Pancreas (tissue), 10 donors: ENCODE data around the gene CLEC9A. TPM values are rescaled to one million over a fixed set of nuclear protein-coding genes. Genes with fewer than 3 reads are reported as not detected.
"Not testable (repeated sequence)": the region's sequence is repeated elsewhere in the genome, so short reads cannot be mapped to it uniquely, and the experiment has no call there.

Experiments
- ATAC-seq, 4 donors: fragments of 200-7000 bp; cut with Tn5 transposase; one replicate each; pipeline versions ENCODE4 v1.8.0 to v1.9.1; 2020; ENCODE audit warnings: mild to moderate bottlenecking in 4 of 4, moderate library complexity in 4 of 4
- DNase-seq, 6 donors: peaks; one replicate each; pipeline ENCODE4 v3.0.0-alpha.2; 2020
- FAIRE-seq: peaks from 2 replicates; lab custom pipeline; 2012; peaks lifted over from hg19 to GRCh38; lab: Jason Lieb, UNC
- H3K27ac ChIP-seq, 4 donors: fragments of 200-600 bp; sonication (generic); 1 replicate in 3 of 4; 2 replicates in 1 of 4; pipeline versions ENCODE4 v1.5.0 to v1.8.0; 2020
- H3K27me3 ChIP-seq, 4 donors: fragments of 200-600 bp; one replicate each; pipeline ENCODE4 v1.8.0; 2021
- H3K36me3 ChIP-seq, 3 donors: fragments of 200-600 bp; sonication (generic) in 1 of 3; one replicate each; pipeline versions ENCODE4 v1.5.0 to v1.8.0; 2020 to 2021
- H3K4me1 ChIP-seq, 3 donors: fragments of 200-600 bp; one replicate each; pipeline ENCODE4 v1.8.0; 2021
- H3K4me3 ChIP-seq, 4 donors: fragments of 200-600 bp; sonication (generic) in 2 of 4; one replicate each; pipeline versions ENCODE4 v1.5.0 to v1.8.0; 2020 to 2021
- H3K9me3 ChIP-seq, 4 donors: fragments of 200-600 bp; one replicate each; pipeline ENCODE4 v1.8.0; 2021
- WGBS, 2 donors: extraction: QIAGEN DNeasy Blood & Tissue Kit; methylation state at CpG; one replicate each; pipeline ENCODE4 v1.1.7; 2013; 5-methylcytosine and 5-hydroxymethylcytosine counted together
- intact Hi-C, 3 donors: fragments of 100-400 bp; cut with DNase I; formaldehyde crosslinking; loops; one replicate each; pipeline versions ENCODE4 v1.11.1 to v1.14.2; 2022
- polyA plus RNA-seq, 2 donors: library from polyadenylated mRNA; stranded (reverse); fragments of 200-250 nt; gene quantifications; one replicate each; pipeline ENCODE4 v1.2.3, GENCODE V29; 2013
- total RNA-seq, 6 donors: library from RNA; stranded (reverse); fragmentation: NEBNext Ultra II Directional in 4 of 6; extraction: Animal tissue kit (Norgen Biotek cat#: 25700) in 4 of 6; gene quantifications; one replicate each; pipeline versions ENCODE4 v1.2.1 to v1.2.4, GENCODE V29; 2021 to 2023
- TF ChIP-seq, protein P1 (sequence below), 4 donors: fragments of 200-600 bp; sonication (generic) in 3 of 4; IDR thresholded peaks; one replicate each; pipeline versions ENCODE4 v1.5.0 to v1.8.0; 2021; ENCODE audit warnings: antibody characterized with exemption in 4 of 4
- donor health status: healthy with polysubstance abuse.
- donor health status: DM: no; HTN: no; CAD: no; lungs with moderate emphysema.
- donor health status: DM: no; HTN: no; CAD: no.
- donor health status: control.
- donor health status: control.
- donor health status: Bipolar disorder and iron deficiency.
- donor health status: DM: yes; HTN: yes; CAD: no.
- donor health status: DM: no; HTN: no; CAD: no.
- donor health status: DM: no; HTN: no; CAD: no.
- donor health status: DM: yes; HTN: yes; CAD: no.

The CLEC9A gene
- total and polyA plus RNA-seq, 8 donors: 0.09 to 0.22 (median 0.18) TPM; not detected in 5

GRCh38 chr12:10025236-10025635 is 5.2 kb upstream of the CLEC9A start:
- TF ChIP-seq, protein P1, sequence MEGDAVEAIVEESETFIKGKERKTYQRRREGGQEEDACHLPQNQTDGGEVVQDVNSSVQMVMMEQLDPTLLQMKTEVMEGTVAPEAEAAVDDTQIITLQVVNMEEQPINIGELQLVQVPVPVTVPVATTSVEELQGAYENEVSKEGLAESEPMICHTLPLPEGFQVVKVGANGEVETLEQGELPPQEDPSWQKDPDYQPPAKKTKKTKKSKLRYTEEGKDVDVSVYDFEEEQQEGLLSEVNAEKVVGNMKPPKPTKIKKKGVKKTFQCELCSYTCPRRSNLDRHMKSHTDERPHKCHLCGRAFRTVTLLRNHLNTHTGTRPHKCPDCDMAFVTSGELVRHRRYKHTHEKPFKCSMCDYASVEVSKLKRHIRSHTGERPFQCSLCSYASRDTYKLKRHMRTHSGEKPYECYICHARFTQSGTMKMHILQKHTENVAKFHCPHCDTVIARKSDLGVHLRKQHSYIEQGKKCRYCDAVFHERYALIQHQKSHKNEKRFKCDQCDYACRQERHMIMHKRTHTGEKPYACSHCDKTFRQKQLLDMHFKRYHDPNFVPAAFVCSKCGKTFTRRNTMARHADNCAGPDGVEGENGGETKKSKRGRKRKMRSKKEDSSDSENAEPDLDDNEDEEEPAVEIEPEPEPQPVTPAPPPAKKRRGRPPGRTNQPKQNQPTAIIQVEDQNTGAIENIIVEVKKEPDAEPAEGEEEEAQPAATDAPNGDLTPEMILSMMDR (IDR thresholded peaks at IDR 0.05): no peak
- Histone ChIP-seq H3K4me3 (no peak overlapping the region), H3K9me3 (no peaks in the 10 kb centered on the region), H3K36me3 (no peaks in the 10 kb centered on the region), H3K27ac (no peak overlapping the region), H3K4me1 (no peaks in the 10 kb centered on the region), H3K27me3 (no peaks in the 10 kb centered on the region)
- WGBS, 2 donors: 84 to 89% methylated on average over 3 of the region's 3 CpGs
- FAIRE-seq (no peak), DNase-seq (no peak), ATAC-seq (no peak)
- intact Hi-C loops: no loop called here

DNA sequence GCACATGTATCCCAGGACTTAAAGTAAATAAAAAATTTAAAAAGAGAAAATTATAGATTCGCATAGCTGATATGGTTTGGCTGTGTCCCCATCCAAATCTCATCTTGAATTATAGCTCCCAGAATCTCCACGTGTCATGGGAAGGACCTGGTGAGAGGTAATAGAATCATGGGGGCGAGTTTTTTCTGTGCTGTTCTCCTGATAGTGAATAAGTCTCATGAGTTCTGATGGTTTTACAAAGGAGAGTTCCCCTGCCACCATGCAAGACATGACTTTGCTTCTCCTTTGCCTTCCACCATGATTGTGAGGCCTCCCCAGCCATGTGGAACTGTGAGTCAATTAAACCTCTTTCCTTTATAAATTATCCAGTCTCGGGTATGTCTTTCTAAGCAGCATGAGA is 3.8 kb upstream of the CLEC9A start:
- H3K36me3 ChIP-seq, intact Hi-C loops, FAIRE-seq, ATAC-seq, H3K27me3 ChIP-seq, H3K9me3 ChIP-seq, H3K4me3 ChIP-seq, H3K4me1 ChIP-seq, DNase-seq, H3K27ac ChIP-seq: not testable (repeated sequence)
- 58 to 80% methylated on average over 4 of the region's 4 CpGs for WGBS, 2 donors

DNA sequence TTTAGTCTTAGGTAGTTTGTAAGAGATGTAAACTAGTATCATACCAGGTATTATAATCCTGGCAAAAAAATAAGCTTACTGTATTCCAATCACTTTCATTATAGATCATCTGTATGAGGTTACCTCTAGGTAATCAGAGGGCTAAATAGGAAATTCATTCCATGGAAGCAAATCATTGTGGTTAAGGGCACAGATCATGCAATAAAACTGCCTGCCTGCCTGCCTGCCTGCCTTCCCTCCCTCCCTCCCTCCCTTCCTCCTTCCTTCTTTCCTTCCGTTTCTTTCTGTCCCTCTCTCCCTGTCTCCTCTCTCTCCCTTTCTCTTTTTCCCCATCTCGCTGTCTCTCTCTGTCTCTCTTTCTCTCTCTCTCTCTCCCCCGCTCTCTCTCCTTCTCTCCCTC is 3.2 kb upstream of the CLEC9A start:
- DNase-seq (no peak), ATAC-seq (no peak), FAIRE-seq (no peak)
- H3K27ac ChIP-seq: no peak overlapping the region
- 60 to 87% methylated on average over 3 of the region's 3 CpGs for WGBS, 2 donors
- H3K4me3 ChIP-seq: no peak overlapping the region
- intact Hi-C loops: no loop called here
- H3K4me1 ChIP-seq: no peaks in the 10 kb centered on the region
- H3K36me3 ChIP-seq: no peaks in the 10 kb centered on the region
- no peaks in the 10 kb centered on the region for H3K9me3 ChIP-seq
- no peaks in the 10 kb centered on the region for H3K27me3 ChIP-seq
- TF ChIP-seq, protein P1 (IDR thresholded peaks at IDR 0.05): no peak

DNA sequence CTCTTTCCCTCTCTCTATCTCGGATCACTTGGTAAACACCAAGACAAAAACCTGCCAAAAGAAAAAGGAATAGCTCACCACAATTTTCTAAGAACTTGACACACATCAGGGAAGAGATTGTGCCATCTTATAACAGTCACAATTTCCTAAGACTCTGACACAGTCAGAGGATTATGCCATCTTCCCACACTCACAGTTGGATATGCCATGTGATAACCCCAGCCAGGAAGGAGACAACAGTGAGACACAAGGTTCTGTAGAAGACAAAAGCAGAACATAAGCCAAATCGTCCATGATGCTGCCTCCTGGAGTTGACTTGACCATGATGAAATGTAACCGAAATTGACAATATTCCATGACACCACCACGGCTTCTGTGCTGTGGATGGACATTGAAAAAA is 2.8 kb upstream of the CLEC9A start:
- FAIRE-seq: no peak

GRCh38 chr12:10031321-10031720 is 839 bp downstream of the CLEC9A start:
- Histone ChIP-seq H3K9me3 (no peaks in the 10 kb centered on the region), H3K27me3 (no peaks in the 10 kb centered on the region), H3K4me1 (no peaks in the 10 kb centered on the region), H3K27ac (no peak overlapping the region), H3K4me3 (no peak overlapping the region), H3K36me3 (no peaks in the 10 kb centered on the region)
- intact Hi-C loops: no loop called here
- no peak for ATAC-seq
- no peak for DNase-seq
- WGBS, 2 donors: 45 to 58% methylated on average over 4 of the region's 4 CpGs
- TF ChIP-seq, protein P1 (IDR thresholded peaks at IDR 0.05): no peak
- FAIRE-seq: no peak

More for the DNA sequence above, 2.8 kb upstream of the CLEC9A start:
- H3K27me3 ChIP-seq: no peaks in the 10 kb centered on the region
- intact Hi-C loops: no loop called here
- ATAC-seq: peak in 2 of 4 donors; percentile 54 to 65
- H3K27ac ChIP-seq: no peak overlapping the region
- H3K9me3 ChIP-seq: no peaks in the 10 kb centered on the region
- H3K36me3 ChIP-seq: no peaks in the 10 kb centered on the region
- no peak for DNase-seq
- no peaks in the 10 kb centered on the region for H3K4me1 ChIP-seq
- WGBS, 2 donors: 44 to 52% methylated on average over 4 of the region's 4 CpGs
- TF ChIP-seq, protein P1 (IDR thresholded peaks at IDR 0.05): no peak
- H3K4me3 ChIP-seq: no peak overlapping the region
